Esophagus (tissue), 2 donors: ENCODE data around the gene CARD14. TPM values are rescaled to one million over a fixed set of nuclear protein-coding genes. Genes with fewer than 3 reads are reported as not detected.

ENCODE experiments used
- H3K27ac ChIP-seq, 2 donors: one replicate each; pipeline ENCODE4 v1.5.1; 2013; ENCODE audit warnings: low read depth in 2 of 2, mild to moderate bottlenecking in 2 of 2, inconsistent platforms in 1 of 2, low read length in 1 of 2, moderate library complexity in 1 of 2
- H3K27me3 ChIP-seq, 2 donors: one replicate each; pipeline ENCODE4 v1.6.1; 2013; ENCODE audit warnings: low read length in 2 of 2, control low read depth in 1 of 2, mild to moderate bottlenecking in 1 of 2; ENCODE audit not compliant: insufficient read depth in 2 of 2, control insufficient read depth in 1 of 2
- H3K36me3 ChIP-seq, 2 donors: one replicate each; pipeline ENCODE4 v1.6.1; 2013; ENCODE audit warnings: low read length in 1 of 2; ENCODE audit not compliant: control insufficient read depth in 2 of 2, insufficient read depth in 2 of 2
- H3K4me1 ChIP-seq, 2 donors: one replicate each; pipeline ENCODE4 v1.6.1; 2013; ENCODE audit warnings: low read length in 1 of 2; ENCODE audit not compliant: control insufficient read depth in 2 of 2, insufficient read depth in 2 of 2
- H3K4me3 ChIP-seq, 2 donors: one replicate each; pipeline ENCODE4 v1.5.1; 2013; ENCODE audit warnings: low read length in 2 of 2, mild to moderate bottlenecking in 2 of 2, low read depth in 1 of 2, moderate library complexity in 1 of 2
- H3K9me3 ChIP-seq, 2 donors: one replicate each; pipeline ENCODE4 v1.6.1; 2013; ENCODE audit warnings: mild to moderate bottlenecking in 2 of 2, low read depth in 1 of 2, low read length in 1 of 2, moderate library complexity in 1 of 2; ENCODE audit not compliant: control insufficient read depth in 2 of 2, insufficient read depth in 1 of 2
- WGBS, 2 donors: extraction: QIAGEN DNeasy Blood & Tissue Kit; methylation state at CpG; one replicate each; pipeline ENCODE4 v1.1.7; 2013; 5-methylcytosine and 5-hydroxymethylcytosine counted together
- polyA plus RNA-seq, 2 donors: library from polyadenylated mRNA; stranded (reverse); fragments of 200-250 nt; gene quantifications; one replicate each; pipeline ENCODE4 v1.2.3, GENCODE V29; 2013
- donor health status: healthy with polysubstance abuse.
- donor health status: Bipolar disorder and iron deficiency.

CARD14 gene
- polyA plus RNA-seq, 2 donors: 25.7 to 28.0 TPM

DNA sequence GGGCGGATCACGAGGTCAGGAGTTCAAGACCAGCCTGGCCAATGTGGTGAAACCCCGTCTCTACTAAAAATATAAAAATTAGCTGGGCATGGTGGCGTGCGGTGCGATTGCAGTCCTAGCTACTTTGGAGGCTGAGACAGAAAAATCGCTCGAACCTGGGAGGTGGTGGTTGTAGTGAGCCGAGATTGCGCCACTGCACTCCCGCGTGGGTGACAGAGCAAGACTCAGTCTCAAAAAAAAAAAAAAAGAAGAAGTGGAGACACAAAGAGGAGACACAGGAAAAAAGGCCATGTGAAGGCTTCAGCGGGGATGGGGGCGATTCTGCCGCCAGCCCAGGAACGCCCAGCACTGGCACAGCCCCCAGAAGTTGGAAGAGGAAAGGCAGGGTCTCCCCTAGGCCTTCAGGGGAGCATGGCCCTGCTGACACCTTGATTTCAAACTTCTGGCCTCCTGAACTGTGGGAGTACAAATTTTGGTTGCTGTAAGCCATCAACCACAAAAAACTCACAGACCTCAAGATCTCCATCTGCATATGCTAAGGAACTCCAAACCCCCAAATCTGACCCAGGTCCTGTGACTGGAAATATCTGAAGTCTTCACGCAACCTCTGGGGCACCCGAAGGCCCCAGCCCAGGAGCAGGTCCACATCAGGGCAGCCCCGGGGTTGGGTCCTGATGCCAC lies 43.3 kb downstream of the CARD14 start:
- 86 to 89% methylated on average over 19 of the region's 19 CpGs for WGBS, 2 donors
- H3K4me1 ChIP-seq: no peaks in the 10 kb centered on the region
- H3K36me3 ChIP-seq: peaks cover 24 to 60% of the 10 kb centered on the region in 2 donors
- H3K27ac ChIP-seq: no peak overlapping the region
- no peaks in the 10 kb centered on the region for H3K27me3 ChIP-seq
- no peak overlapping the region for H3K4me3 ChIP-seq
- no peaks in the 10 kb centered on the region for H3K9me3 ChIP-seq

- H3K9me3 ChIP-seq: no peaks in the 10 kb centered on the region
- peaks cover 0 to 4% of the 10 kb centered on the region in 2 donors for H3K4me1 ChIP-seq
- WGBS, 2 donors: 96 to 97% methylated on average over 14 to 17 of the region's 17 CpGs
- H3K4me3 ChIP-seq: no peak overlapping the region
- no peaks in the 10 kb centered on the region for H3K27me3 ChIP-seq
- H3K36me3 ChIP-seq: peaks cover 24 to 57% of the 10 kb centered on the region in 2 donors
- H3K27ac ChIP-seq: no peak overlapping the region
These were observed 43.8 kb downstream of the CARD14 start for GRCh38 chr17:80213643-80213975.

DNA sequence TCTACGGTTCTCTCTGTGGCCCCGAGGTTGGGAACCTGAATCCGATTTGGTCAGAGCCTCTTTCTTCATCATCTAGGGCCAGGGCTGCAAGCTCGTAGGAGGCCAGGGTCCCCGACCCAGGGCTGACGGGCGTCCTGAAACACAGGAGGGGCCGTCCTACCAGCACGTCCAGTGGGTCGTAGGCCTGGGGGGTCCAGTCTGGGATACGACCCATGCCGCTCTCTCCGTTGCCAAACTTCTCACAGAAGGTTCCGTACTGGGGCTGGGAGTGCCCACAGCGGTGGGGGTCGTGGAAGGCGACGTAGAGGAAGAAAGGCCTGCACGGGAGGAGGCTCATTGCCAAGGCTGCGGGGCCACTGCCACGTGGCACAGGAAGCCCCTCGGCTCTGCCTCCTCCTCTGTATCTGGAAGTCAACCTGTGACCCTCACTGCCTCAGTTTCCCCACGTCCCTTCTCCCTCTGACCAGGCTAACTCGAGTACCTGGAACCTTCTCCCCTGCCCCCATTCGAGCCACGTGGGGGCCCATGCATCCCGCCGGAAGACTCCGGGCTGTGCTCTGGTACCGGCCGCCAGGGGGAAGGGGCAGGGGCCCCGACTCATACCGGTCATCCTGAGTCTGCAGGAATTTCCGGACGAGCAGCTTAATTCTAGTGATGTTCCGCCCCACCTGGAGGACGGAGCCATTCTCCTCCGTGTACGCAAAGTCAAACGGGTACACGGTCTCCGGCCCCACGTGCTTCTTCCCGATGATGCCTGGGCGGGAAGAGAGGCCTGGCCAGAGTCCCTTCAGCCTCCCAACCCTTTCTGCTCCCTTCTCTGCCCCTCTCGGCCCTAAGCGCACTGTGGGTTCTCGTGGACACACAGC lies 44.4 kb downstream of the CARD14 start:
- WGBS, 2 donors: 92 to 94% methylated on average over 47 to 48 of the region's 48 CpGs
- H3K36me3 ChIP-seq: peaks cover 24 to 54% of the 10 kb centered on the region in 2 donors

GRCh38 chr17:80214878-80215210 lies 45.0 kb downstream of the CARD14 start:
- Histone ChIP-seq H3K27me3 (no peaks in the 10 kb centered on the region), H3K4me1 (peaks cover 0 to 4% of the 10 kb centered on the region in 2 donors), H3K4me3 (no peak overlapping the region), H3K9me3 (no peaks in the 10 kb centered on the region), H3K36me3 (peaks cover 20 to 48% of the 10 kb centered on the region in 2 donors), H3K27ac (no peak overlapping the region)
- WGBS, 2 donors: 92 to 93% methylated on average over 17 of the region's 17 CpGs

More for the DNA sequence above, 44.4 kb downstream of the CARD14 start:
- no peak overlapping the region for H3K27ac ChIP-seq
- no peaks in the 10 kb centered on the region for H3K27me3 ChIP-seq
- no peak overlapping the region for H3K4me3 ChIP-seq
- no peaks in the 10 kb centered on the region for H3K9me3 ChIP-seq
- H3K4me1 ChIP-seq: peaks cover 0 to 4% of the 10 kb centered on the region in 2 donors

DNA sequence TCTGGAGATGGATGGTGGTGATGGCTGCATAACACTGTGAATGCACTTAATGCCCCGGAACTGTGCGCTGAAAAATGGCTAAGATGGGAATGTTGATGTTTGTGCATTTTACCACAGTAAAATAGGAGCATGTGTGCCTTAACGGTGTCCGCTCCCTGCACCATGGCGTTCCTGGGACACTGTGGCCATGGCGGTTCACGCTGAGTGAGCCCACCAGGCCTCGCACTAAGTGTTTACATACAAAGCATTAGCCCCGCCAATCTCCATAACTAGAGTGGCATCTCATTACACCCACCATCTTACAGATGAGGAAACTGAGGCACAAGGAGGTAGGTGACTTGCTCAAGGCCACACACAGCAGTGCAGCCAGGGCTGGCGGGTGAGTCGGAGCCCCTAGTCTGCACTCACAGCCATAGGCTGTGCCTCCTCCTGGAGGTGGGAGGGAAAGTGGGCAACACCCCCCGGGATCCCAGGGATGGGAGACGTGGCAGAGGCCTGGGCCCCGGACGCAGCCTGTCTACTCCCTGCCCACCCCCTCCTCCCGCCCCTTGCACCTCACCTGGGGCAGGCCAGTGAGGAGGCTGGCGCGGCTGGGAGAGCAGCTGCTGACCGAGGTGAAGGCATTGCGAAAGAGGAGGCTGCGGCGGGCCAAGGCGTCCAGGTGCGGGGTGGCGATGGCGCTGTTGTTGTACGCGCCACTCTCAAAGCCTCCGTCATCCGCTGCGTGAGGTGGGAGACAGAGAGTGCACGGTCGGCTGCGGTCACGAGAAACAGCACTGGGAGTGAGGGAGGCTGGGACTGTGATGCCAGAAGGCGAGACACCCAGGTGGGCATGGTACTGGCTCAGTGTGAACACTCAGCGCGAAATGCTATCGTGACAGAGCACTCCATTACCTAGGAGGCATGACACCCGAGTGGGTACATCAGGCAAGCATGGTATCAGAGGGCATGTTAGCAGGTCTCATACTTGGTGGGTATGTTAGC lies 46.9 kb downstream of the CARD14 start:
- 96 to 97% methylated on average over 40 of the region's 40 CpGs for WGBS, 2 donors
- peaks cover 0 to 4% of the 10 kb centered on the region in 2 donors for H3K4me1 ChIP-seq
- no peaks in the 10 kb centered on the region for H3K27me3 ChIP-seq
- H3K4me3 ChIP-seq: no peak overlapping the region
- H3K9me3 ChIP-seq: no peaks in the 10 kb centered on the region
- H3K36me3 ChIP-seq: peaks cover 8 to 29% of the 10 kb centered on the region in 2 donors
- no peak overlapping the region for H3K27ac ChIP-seq

DNA sequence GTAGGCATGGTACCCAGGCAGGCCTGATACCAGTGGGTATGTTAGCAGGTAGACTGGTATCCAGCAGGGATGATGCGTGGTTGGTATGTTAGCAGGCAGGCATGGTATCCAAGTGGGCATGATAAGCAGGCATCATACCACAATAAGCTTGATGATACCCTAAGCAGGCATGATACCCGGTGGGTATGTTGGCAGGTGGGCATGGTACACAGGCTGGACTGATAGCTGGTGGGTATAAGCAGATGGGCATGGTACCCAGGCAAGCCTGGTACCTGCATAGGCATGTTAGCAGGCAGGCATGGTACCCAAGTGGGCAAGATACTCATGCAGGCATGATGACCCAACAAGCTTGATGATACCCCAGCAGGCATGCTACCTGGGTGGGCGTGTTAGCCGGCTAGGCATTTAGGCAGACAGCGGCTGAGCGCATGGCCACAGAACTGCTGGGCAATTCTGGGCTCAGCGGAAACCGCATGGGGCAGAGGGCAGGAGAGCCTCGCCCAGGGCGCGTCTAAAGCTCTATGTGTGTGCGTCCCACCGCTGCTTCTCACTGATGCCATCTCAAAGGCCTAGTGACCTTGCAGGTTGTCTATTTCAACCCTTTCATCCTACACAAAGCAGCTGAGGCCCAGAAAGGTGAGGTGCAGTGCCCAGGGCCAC lies 48.0 kb downstream of the CARD14 start:
- H3K36me3 ChIP-seq: peaks cover 4 to 23% of the 10 kb centered on the region in 2 donors
- WGBS, 2 donors: 91 to 98% methylated on average over 13 of the region's 13 CpGs
- peaks cover 0 to 4% of the 10 kb centered on the region in 2 donors for H3K4me1 ChIP-seq
- no peak overlapping the region for H3K27ac ChIP-seq
- no peaks in the 10 kb centered on the region for H3K9me3 ChIP-seq
- no peak overlapping the region for H3K4me3 ChIP-seq
- no peaks in the 10 kb centered on the region for H3K27me3 ChIP-seq

GRCh38 chr17:80218391-80218790 lies 48.6 kb downstream of the CARD14 start:
- Histone ChIP-seq H3K36me3 (peaks cover 4 to 23% of the 10 kb centered on the region in 2 donors), H3K27me3 (no peaks in the 10 kb centered on the region), H3K9me3 (no peaks in the 10 kb centered on the region), H3K4me1 (peaks cover 0 to 4% of the 10 kb centered on the region in 2 donors), H3K27ac (no peak overlapping the region), H3K4me3 (no peak overlapping the region)
- WGBS, 2 donors: 76 to 92% methylated on average over 7 of the region's 7 CpGs

- Histone ChIP-seq H3K4me3 (peak overlapping the region; percentile 77 to 95), H3K9me3 (no peaks in the 10 kb centered on the region), H3K36me3 (peaks cover 1 to 23% of the 10 kb centered on the region in 2 donors), H3K27me3 (no peaks in the 10 kb centered on the region), H3K27ac (peak overlapping the region; percentile 82 to 86), H3K4me1 (peaks cover 0 to 4% of the 10 kb centered on the region in 2 donors)
- WGBS, 2 donors: 28 to 34% methylated on average over 15 of the region's 15 CpGs
These were observed 49.4 kb downstream of the CARD14 start for GRCh38 chr17:80219013-80219762.
